Measurements from ENCODE around the gene RAB4B. TPM values are rescaled to one million over a fixed set of nuclear protein-coding genes. Genes with fewer than 3 reads are reported as not detected.
A peak's percentile ranks its signal among the peaks of the same experiment; 100 is the strongest.

Gene RAB4B
- total and polyA plus RNA-seq, 2 donors (not counting 1 experiment from before 2014, with no cell fraction given) = 108 to 141 TPM

DNA sequence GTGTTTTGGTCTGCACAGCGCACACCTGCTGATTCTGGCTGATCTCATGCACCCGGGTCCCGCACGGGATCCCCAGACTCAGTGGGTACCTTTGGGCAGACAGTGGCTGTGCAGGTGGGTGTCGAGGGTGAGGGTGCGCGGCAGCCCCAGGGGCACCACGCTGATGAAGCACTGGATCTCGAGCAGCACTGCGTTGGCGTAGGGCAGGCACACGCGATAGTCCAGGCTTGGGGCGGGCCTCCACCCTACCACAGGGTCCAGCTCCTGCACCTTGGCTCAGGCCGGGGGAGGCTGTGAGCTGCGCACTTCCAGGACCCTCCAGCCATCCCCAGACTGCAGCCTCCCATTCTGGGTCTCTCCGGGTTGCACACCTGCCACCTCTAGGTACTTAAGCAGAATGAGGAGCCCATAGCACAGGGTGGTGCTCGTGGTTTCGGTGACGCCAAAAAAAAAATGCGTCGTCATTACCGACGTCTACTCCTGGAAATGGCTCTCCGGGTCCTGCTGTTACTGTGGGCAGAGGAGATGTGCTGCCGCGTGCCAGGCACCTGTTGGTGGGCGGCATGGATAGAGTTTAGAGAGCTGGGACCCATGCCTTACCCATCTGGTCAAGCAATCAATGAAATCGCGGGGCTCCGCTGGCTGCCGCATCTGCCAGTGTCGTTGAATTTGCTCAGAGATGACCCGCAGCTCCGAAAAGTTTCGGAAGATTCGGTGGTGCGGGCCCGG, 31.5 kb downstream of the RAB4B start:
- peaks cover 39 to 57% of the 10 kb centered on the region in 2 donors for H3K4me1 ChIP-seq (ENCODE audit: control insufficient read depth in 2 of 2, insufficient read depth in 2 of 2, low read length in 2 of 2)
- whole genome bisulfite sequencing (ENCODE audit: insufficient coverage) = 97% methylated on average over 39 of the region's 39 CpGs
- H3K9me3 ChIP-seq (ENCODE audit: control extremely low read depth in 1 of 3, control insufficient read depth in 2 of 3, insufficient read depth in 1 of 3, low read length in 2 of 3) = no peaks in the 10 kb centered on the region
- H3K27me3 ChIP-seq (replicated peaks in 1 of 4; ENCODE audit: control extremely low read depth in 1 of 4, control insufficient read depth in 3 of 4, insufficient read depth in 4 of 4, low read length in 3 of 4) = no peaks in the 10 kb centered on the region
- no peak overlapping the region for H3K9ac ChIP-seq (ENCODE audit: low read length)
- H3K4me3 ChIP-seq (ENCODE audit: control extremely low read depth in 1 of 5, extremely low read depth in 1 of 5, insufficient read depth in 1 of 5, low read depth in 2 of 5, low read length in 4 of 5) = no peak overlapping the region
- no peaks in the 10 kb centered on the region for H3K9me3 Mint-ChIP-seq (ENCODE audit: insufficient read depth)
- no peak overlapping the region for H3K27ac ChIP-seq (ENCODE audit: low read length in 2 of 2)
- H3K4me1 Mint-ChIP-seq = peaks cover 67% of the 10 kb centered on the region
- H4K20me1 ChIP-seq (ENCODE audit: control insufficient read depth, insufficient read depth, low read length, poor library complexity, severe bottlenecking) = peaks cover 55% of the 10 kb centered on the region
- H3K36me3 ChIP-seq (replicated peaks in 1 of 2; ENCODE audit: control extremely low read depth in 1 of 2, control insufficient read depth in 1 of 2, extremely low read depth in 1 of 2, insufficient read depth in 2 of 2, low read length in 1 of 2) = peaks cover 0 to 53% of the 10 kb centered on the region in 2 experiments
- no peak overlapping the region for H3K27ac Mint-ChIP-seq
- peak overlapping the region; percentile 97 for H3K4me3 Mint-ChIP-seq
- POLR2A ChIA-PET = interaction anchor here (0.6 to 0.7 kb wide), 3 partner anchors 93 to 461 kb away, joined by 3 read pairs; partner anchors contain the start of gene C19orf47
- intact Hi-C loops (cut with micrococcal nuclease) = no loop called here
- no peak for TF ChIP-seq EZH2 (IDR thresholded peaks at IDR 0.05; ENCODE audit: borderline replicate concordance, insufficient read depth, low read depth, low read length, poor library complexity, severe bottlenecking)
- TF ChIP-seq, protein P1, sequence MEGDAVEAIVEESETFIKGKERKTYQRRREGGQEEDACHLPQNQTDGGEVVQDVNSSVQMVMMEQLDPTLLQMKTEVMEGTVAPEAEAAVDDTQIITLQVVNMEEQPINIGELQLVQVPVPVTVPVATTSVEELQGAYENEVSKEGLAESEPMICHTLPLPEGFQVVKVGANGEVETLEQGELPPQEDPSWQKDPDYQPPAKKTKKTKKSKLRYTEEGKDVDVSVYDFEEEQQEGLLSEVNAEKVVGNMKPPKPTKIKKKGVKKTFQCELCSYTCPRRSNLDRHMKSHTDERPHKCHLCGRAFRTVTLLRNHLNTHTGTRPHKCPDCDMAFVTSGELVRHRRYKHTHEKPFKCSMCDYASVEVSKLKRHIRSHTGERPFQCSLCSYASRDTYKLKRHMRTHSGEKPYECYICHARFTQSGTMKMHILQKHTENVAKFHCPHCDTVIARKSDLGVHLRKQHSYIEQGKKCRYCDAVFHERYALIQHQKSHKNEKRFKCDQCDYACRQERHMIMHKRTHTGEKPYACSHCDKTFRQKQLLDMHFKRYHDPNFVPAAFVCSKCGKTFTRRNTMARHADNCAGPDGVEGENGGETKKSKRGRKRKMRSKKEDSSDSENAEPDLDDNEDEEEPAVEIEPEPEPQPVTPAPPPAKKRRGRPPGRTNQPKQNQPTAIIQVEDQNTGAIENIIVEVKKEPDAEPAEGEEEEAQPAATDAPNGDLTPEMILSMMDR (IDR thresholded peaks at IDR 0.05) = no peak
- ATAC-seq (ENCODE audit: low read depth) (no peak), DNase-seq (peak; percentile 24)
- no peaks in the 10 kb centered on the region for H3K27me3 Mint-ChIP-seq
- H3K79me2 ChIP-seq (ENCODE audit: control insufficient read depth, insufficient read depth, low read length) = peaks cover 50% of the 10 kb centered on the region
- CTCF ChIA-PET = interaction anchor here (0.7 kb wide), 1 partner anchor 35 kb away, joined by 3 read pairs; no protein-coding TSS in a partner anchor
- no peak overlapping the region for H2AFZ ChIP-seq (ENCODE audit: insufficient read depth, low read depth, low read length, poor library complexity, severe bottlenecking)
- H3K4me2 ChIP-seq (replicated peaks; ENCODE audit: low read depth, low read length, poor library complexity, severe bottlenecking) = no peak overlapping the region

DNA sequence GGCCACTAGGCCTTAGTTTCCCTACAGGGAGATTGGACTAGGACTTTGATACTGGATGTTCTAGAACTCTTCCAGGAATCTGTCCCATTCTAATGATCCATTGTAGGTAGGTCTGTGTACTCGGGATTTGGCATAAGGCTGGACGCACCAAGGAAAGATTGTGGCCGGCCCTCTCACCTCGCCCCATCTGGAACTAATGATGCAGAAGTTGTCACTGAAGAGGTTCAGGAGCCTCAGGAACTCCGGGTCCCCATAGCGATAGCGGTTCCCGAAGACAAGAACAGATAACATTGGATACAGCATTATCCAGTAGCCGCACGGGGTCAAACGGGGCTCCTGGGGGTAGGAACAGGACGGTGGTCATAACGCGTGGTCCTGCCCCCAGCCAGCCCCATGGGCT, 32.1 kb downstream of the RAB4B start:
- Histone ChIP-seq H3K4me2 (replicated peaks; ENCODE audit: low read depth, low read length, poor library complexity, severe bottlenecking) (peak overlapping the region; percentile 74), H3K27ac (ENCODE audit: low read length in 2 of 2) (no peak overlapping the region), H3K36me3 (replicated peaks in 1 of 2; ENCODE audit: control extremely low read depth in 1 of 2, control insufficient read depth in 1 of 2, extremely low read depth in 1 of 2, insufficient read depth in 2 of 2, low read length in 1 of 2) (peaks cover 0 to 47% of the 10 kb centered on the region in 2 experiments), H3K27me3 (replicated peaks in 1 of 4; ENCODE audit: control extremely low read depth in 1 of 4, control insufficient read depth in 3 of 4, insufficient read depth in 4 of 4, low read length in 3 of 4) (no peaks in the 10 kb centered on the region), H3K4me1 (ENCODE audit: control insufficient read depth in 2 of 2, insufficient read depth in 2 of 2, low read length in 2 of 2) (peaks cover 33 to 51% of the 10 kb centered on the region in 2 donors), H3K4me3 (ENCODE audit: control extremely low read depth in 1 of 5, extremely low read depth in 1 of 5, insufficient read depth in 1 of 5, low read depth in 2 of 5, low read length in 4 of 5) (peak overlapping the region in 1 of 5 experiments; percentile 57), H3K9me3 (ENCODE audit: control extremely low read depth in 1 of 3, control insufficient read depth in 2 of 3, insufficient read depth in 1 of 3, low read length in 2 of 3) (no peaks in the 10 kb centered on the region), H3K9ac (ENCODE audit: low read length) (peak overlapping the region; percentile 62), H4K20me1 (ENCODE audit: control insufficient read depth, insufficient read depth, low read length, poor library complexity, severe bottlenecking) (peaks cover 49% of the 10 kb centered on the region), H3K79me2 (ENCODE audit: control insufficient read depth, insufficient read depth, low read length) (peaks cover 44% of the 10 kb centered on the region), H2AFZ (ENCODE audit: insufficient read depth, low read depth, low read length, poor library complexity, severe bottlenecking) (no peak overlapping the region)
- H3K27ac Mint-ChIP-seq = no peak overlapping the region
- TF ChIP-seq EZH2 (IDR thresholded peaks at IDR 0.05; ENCODE audit: borderline replicate concordance, insufficient read depth, low read depth, low read length, poor library complexity, severe bottlenecking) = no peak
- TF ChIP-seq, protein P1 (IDR thresholded peaks at IDR 0.05) = no peak
- H3K9me3 Mint-ChIP-seq (ENCODE audit: insufficient read depth) = no peaks in the 10 kb centered on the region
- ChIA-PET CTCF (no interaction called here), POLR2A (interaction anchor here (0.7 kb wide), 1 partner anchor 376 kb away, joined by 3 read pairs; no protein-coding TSS in a partner anchor)
- ATAC-seq (ENCODE audit: low read depth) (no peak), DNase-seq (no peak)
- intact Hi-C loops (cut with micrococcal nuclease) = no loop called here
- H3K4me1 Mint-ChIP-seq = peaks cover 60% of the 10 kb centered on the region
- H3K4me3 Mint-ChIP-seq = peak overlapping the region; percentile 97
- no peaks in the 10 kb centered on the region for H3K27me3 Mint-ChIP-seq
- WGBS (ENCODE audit: insufficient coverage) = 90% methylated on average over 5 of the region's 14 CpGs

Data from B cell (primary cell).